NCI-H2227 treated with DMSO at 0.1 percent for 48 hours (cell line): ENCODE results near the gene LCP1.
"Not testable (repeated sequence)": the region's sequence is repeated elsewhere in the genome, so short reads cannot be mapped to it uniquely, and the experiment has no call there.

ENCODE experiments used
- DNase-seq: peaks from one replicate; lab custom pipeline; 2025; lab: John Stamatoyannopoulos, UW

The LCP1 gene

GRCh38 chr13:46181377-46181839, 569 bp downstream of the LCP1 start:
- DNase-seq, result no peak

- DNase-seq, result no peak
These were observed 1.8 kb downstream of the LCP1 start for GRCh38 chr13:46179969-46180763.

GRCh38 chr13:46179491-46179908, 2.5 kb downstream of the LCP1 start:
- no peak for DNase-seq

- DNase-seq, result no peak
These were observed 3.2 kb downstream of the LCP1 start for GRCh38 chr13:46178821-46179220.

GRCh38 chr13:46178143-46178542, 3.8 kb downstream of the LCP1 start:
- no peak for DNase-seq

- no peak for DNase-seq
These were observed 5.2 kb downstream of the LCP1 start for GRCh38 chr13:46176756-46177155.

GRCh38 chr13:46173656-46174055, 8.3 kb downstream of the LCP1 start:
- DNase-seq, result no peak

GRCh38 chr13:46172531-46172991, 9.4 kb downstream of the LCP1 start:
- no peak for DNase-seq

- DNase-seq, result no peak
These were observed 10.2 kb downstream of the LCP1 start for GRCh38 chr13:46171739-46172138.

GRCh38 chr13:46171217-46171616, 10.8 kb downstream of the LCP1 start:
- DNase-seq, result no peak

GRCh38 chr13:46170687-46171086, 11.3 kb downstream of the LCP1 start:
- DNase-seq, result no peak

GRCh38 chr13:46170268-46170667, 11.7 kb downstream of the LCP1 start:
- no peak for DNase-seq

- no peak for DNase-seq
These were observed 12.2 kb downstream of the LCP1 start for GRCh38 chr13:46169758-46170157.

- DNase-seq, result no peak
These were observed 13.2 kb downstream of the LCP1 start for GRCh38 chr13:46168783-46169182.

GRCh38 chr13:46168341-46168740, 13.6 kb downstream of the LCP1 start:
- no peak for DNase-seq

- no peak for DNase-seq
These were observed 14.9 kb downstream of the LCP1 start for GRCh38 chr13:46166947-46167610.

GRCh38 chr13:46166224-46166584, 15.8 kb downstream of the LCP1 start:
- DNase-seq, result no peak

- DNase-seq, result no peak
These were observed 16.3 kb downstream of the LCP1 start for GRCh38 chr13:46165485-46166223.

- no peak for DNase-seq
These were observed 17.3 kb downstream of the LCP1 start for GRCh38 chr13:46164661-46165060.

- DNase-seq, result not testable (repeated sequence)
These were observed 19.2 kb downstream of the LCP1 start for GRCh38 chr13:46162741-46163140.

GRCh38 chr13:46160471-46161066, 21.4 kb downstream of the LCP1 start:
- DNase-seq, result peak; percentile 17

- no peak for DNase-seq
These were observed 21.9 kb downstream of the LCP1 start for GRCh38 chr13:46160065-46160464.
